ENCODE results near the gene FBXW11. TPM values are rescaled to one million over a fixed set of nuclear protein-coding genes. Genes with fewer than 3 reads are reported as not detected.

The FBXW11 gene
- polyA plus RNA-seq, 3 donors from 2014 or later: 13.6 to 29.1 (median 17.8) TPM

GRCh38 chr5:171850324-171850947 lies 156.0 kb downstream of the FBXW11 start:
- Mint-ChIP-seq H3K36me3 (peaks cover 4 to 21% (median 12%) of the 10 kb centered on the region in 3 donors), H3K27me3 (ENCODE audit: low read depth in 3 of 3) (peaks cover 0 to 5% (median 4%) of the 10 kb centered on the region in 3 donors), H3K9me3 (no peaks in the 10 kb centered on the region), H3K4me3 (no peak overlapping the region), H3K4me1 (peaks cover 9 to 11% of the 10 kb centered on the region in 2 donors), H3K27ac (no peak overlapping the region)
- DNase-seq: no peak

- peaks cover 4 to 21% (median 12%) of the 10 kb centered on the region in 3 donors for H3K36me3 Mint-ChIP-seq
- H3K27ac Mint-ChIP-seq: no peak overlapping the region
- no peak overlapping the region for H3K4me3 Mint-ChIP-seq
- peaks cover 0 to 5% (median 4%) of the 10 kb centered on the region in 3 donors for H3K27me3 Mint-ChIP-seq (ENCODE audit: low read depth in 3 of 3)
- peaks cover 5 to 6% of the 10 kb centered on the region in 2 donors for H3K4me1 Mint-ChIP-seq
- no peak for DNase-seq
- peaks cover 0 to under 1% (median 0%) of the 10 kb centered on the region in 6 donors for H3K9me3 Mint-ChIP-seq
These were observed 156.7 kb downstream of the FBXW11 start for GRCh38 chr5:171849585-171850323.

- H3K27me3 Mint-ChIP-seq (ENCODE audit: low read depth in 3 of 3): peaks cover 0 to 4% (median 3%) of the 10 kb centered on the region in 3 donors
- no peaks in the 10 kb centered on the region for H3K4me1 Mint-ChIP-seq
- peaks cover under 1 to 14% (median 6%) of the 10 kb centered on the region in 3 donors for H3K36me3 Mint-ChIP-seq
- no peak overlapping the region for H3K27ac Mint-ChIP-seq
- no peak overlapping the region for H3K4me3 Mint-ChIP-seq
- DNase-seq: no peak
- peaks cover 0 to 2% (median 0%) of the 10 kb centered on the region in 6 donors for H3K9me3 Mint-ChIP-seq
These were observed 157.4 kb downstream of the FBXW11 start for GRCh38 chr5:171848911-171849520.

- Mint-ChIP-seq H3K9me3 (peaks cover 0 to 2% (median 0%) of the 10 kb centered on the region in 6 donors), H3K4me3 (no peak overlapping the region), H3K4me1 (no peaks in the 10 kb centered on the region), H3K36me3 (peaks cover 0 to 14% (median 5%) of the 10 kb centered on the region in 3 donors), H3K27ac (no peak overlapping the region), H3K27me3 (ENCODE audit: low read depth in 3 of 3) (peaks cover 0 to 4% (median 2%) of the 10 kb centered on the region in 3 donors)
- DNase-seq: no peak
These were observed 158.0 kb downstream of the FBXW11 start for GRCh38 chr5:171848486-171848885.

- Mint-ChIP-seq H3K36me3 (peaks cover 0 to 18% (median 4%) of the 10 kb centered on the region in 3 donors), H3K4me3 (no peak overlapping the region), H3K27me3 (ENCODE audit: low read depth in 3 of 3) (peaks cover 0 to 4% (median 2%) of the 10 kb centered on the region in 3 donors), H3K4me1 (no peaks in the 10 kb centered on the region), H3K9me3 (peaks cover 0 to 2% (median 0%) of the 10 kb centered on the region in 6 donors), H3K27ac (peak overlapping the region in 1 of 6 donors; percentile 26)
- no peak for DNase-seq
These were observed 158.4 kb downstream of the FBXW11 start for GRCh38 chr5:171848006-171848405.

- H3K4me3 Mint-ChIP-seq: no peak overlapping the region
- H3K36me3 Mint-ChIP-seq: peaks cover 0 to 19% (median 4%) of the 10 kb centered on the region in 3 donors
- no peak for DNase-seq
- peaks cover 0 to 4% (median 0%) of the 10 kb centered on the region in 3 donors for H3K27me3 Mint-ChIP-seq (ENCODE audit: low read depth in 3 of 3)
- peaks cover 0 to 3% of the 10 kb centered on the region in 2 donors for H3K4me1 Mint-ChIP-seq
- no peak overlapping the region for H3K27ac Mint-ChIP-seq
- H3K9me3 Mint-ChIP-seq: peaks cover 0 to 2% (median 0%) of the 10 kb centered on the region in 6 donors
These were observed 159.4 kb downstream of the FBXW11 start for GRCh38 chr5:171847026-171847425.

- Mint-ChIP-seq H3K36me3 (peaks cover 0 to 19% (median 10%) of the 10 kb centered on the region in 3 donors), H3K27me3 (ENCODE audit: low read depth in 3 of 3) (peaks cover 0 to 4% (median 0%) of the 10 kb centered on the region in 3 donors), H3K27ac (no peak overlapping the region), H3K9me3 (peaks cover 0 to 2% (median 0%) of the 10 kb centered on the region in 6 donors), H3K4me1 (peaks cover 0 to 10% of the 10 kb centered on the region in 2 donors), H3K4me3 (no peak overlapping the region)
- DNase-seq: no peak
These were observed 160.1 kb downstream of the FBXW11 start for GRCh38 chr5:171846323-171846722.

GRCh38 chr5:171845857-171846256 lies 160.6 kb downstream of the FBXW11 start:
- Mint-ChIP-seq H3K9me3 (peaks cover 0 to 2% (median 0%) of the 10 kb centered on the region in 6 donors), H3K4me3 (no peak overlapping the region), H3K4me1 (peaks cover 4 to 14% of the 10 kb centered on the region in 2 donors), H3K27ac (no peak overlapping the region), H3K27me3 (ENCODE audit: low read depth in 3 of 3) (peaks cover 0 to 4% (median 0%) of the 10 kb centered on the region in 3 donors), H3K36me3 (peaks cover 3 to 19% (median 13%) of the 10 kb centered on the region in 3 donors)
- no peak for DNase-seq

- no peak for DNase-seq
- Mint-ChIP-seq H3K27ac (no peak overlapping the region), H3K9me3 (peaks cover 0 to 2% (median 0%) of the 10 kb centered on the region in 6 donors), H3K4me3 (no peak overlapping the region), H3K27me3 (ENCODE audit: low read depth in 3 of 3) (peaks cover 0 to 6% (median 0%) of the 10 kb centered on the region in 3 donors), H3K36me3 (peaks cover 9 to 15% (median 13%) of the 10 kb centered on the region in 3 donors), H3K4me1 (peaks cover 10 to 20% of the 10 kb centered on the region in 2 donors)
These were observed 161.3 kb downstream of the FBXW11 start for GRCh38 chr5:171845040-171845630.

GRCh38 chr5:171842777-171843328 lies 163.6 kb downstream of the FBXW11 start:
- DNase-seq: no peak
- Mint-ChIP-seq H3K27me3 (ENCODE audit: low read depth in 3 of 3) (peaks cover 0 to 4% (median 4%) of the 10 kb centered on the region in 3 donors), H3K4me3 (no peak overlapping the region), H3K36me3 (peaks cover 8 to 13% (median 9%) of the 10 kb centered on the region in 3 donors), H3K4me1 (peaks cover 10 to 20% of the 10 kb centered on the region in 2 donors), H3K9me3 (peaks cover 0 to 2% (median 0%) of the 10 kb centered on the region in 6 donors), H3K27ac (no peak overlapping the region)

- H3K4me1 Mint-ChIP-seq: peaks cover 10 to 20% of the 10 kb centered on the region in 2 donors
- H3K27ac Mint-ChIP-seq: peak overlapping the region in 1 of 6 donors; percentile 28
- DNase-seq: no peak
- H3K9me3 Mint-ChIP-seq: peaks cover 0 to 2% (median 0%) of the 10 kb centered on the region in 6 donors
- H3K36me3 Mint-ChIP-seq: peaks cover 4 to 13% (median 9%) of the 10 kb centered on the region in 3 donors
- H3K27me3 Mint-ChIP-seq (ENCODE audit: low read depth in 3 of 3): peaks cover 0 to 4% (median 4%) of the 10 kb centered on the region in 3 donors
- no peak overlapping the region for H3K4me3 Mint-ChIP-seq
These were observed 164.3 kb downstream of the FBXW11 start for GRCh38 chr5:171841984-171842776.

GRCh38 chr5:171840711-171841522 lies 165.5 kb downstream of the FBXW11 start:
- H3K4me3 Mint-ChIP-seq: no peak overlapping the region

More at GRCh38 chr5:171840711-171841522, 165.5 kb downstream of the FBXW11 start:
- Mint-ChIP-seq H3K27me3 (ENCODE audit: low read depth in 3 of 3) (peaks cover 0 to 4% (median 2%) of the 10 kb centered on the region in 3 donors), H3K9me3 (peaks cover 0 to 2% (median 0%) of the 10 kb centered on the region in 6 donors), H3K36me3 (peaks cover 4 to 13% (median 9%) of the 10 kb centered on the region in 3 donors), H3K27ac (no peak overlapping the region), H3K4me1 (peaks cover 10 to 20% of the 10 kb centered on the region in 2 donors)
- DNase-seq: no peak
